ENCODE data around the gene NTMT1.
"Not testable (repeated sequence)": the region's sequence is repeated elsewhere in the genome, so short reads cannot be mapped to it uniquely, and the experiment has no call there.

NTMT1 gene

GRCh38 chr9:129633848-129634247, 7.9 kb downstream of the NTMT1 start:
- Histone ChIP-seq H3K36me3 (peaks cover 98% of the 10 kb centered on the region), H3K9me3 (no peaks in the 10 kb centered on the region), H3K4me2 (no peak overlapping the region), H3K4me1 (peaks cover 58% of the 10 kb centered on the region), H3K27ac (no peak overlapping the region), H3K27me3 (no peaks in the 10 kb centered on the region), H3K9ac (no peak overlapping the region), H3K4me3 (no peak overlapping the region), H4K20me1 (peaks cover 99% of the 10 kb centered on the region)
- no peak for TF ChIP-seq Cebpa-rat (IDR thresholded peaks at IDR 0.05)

DNA sequence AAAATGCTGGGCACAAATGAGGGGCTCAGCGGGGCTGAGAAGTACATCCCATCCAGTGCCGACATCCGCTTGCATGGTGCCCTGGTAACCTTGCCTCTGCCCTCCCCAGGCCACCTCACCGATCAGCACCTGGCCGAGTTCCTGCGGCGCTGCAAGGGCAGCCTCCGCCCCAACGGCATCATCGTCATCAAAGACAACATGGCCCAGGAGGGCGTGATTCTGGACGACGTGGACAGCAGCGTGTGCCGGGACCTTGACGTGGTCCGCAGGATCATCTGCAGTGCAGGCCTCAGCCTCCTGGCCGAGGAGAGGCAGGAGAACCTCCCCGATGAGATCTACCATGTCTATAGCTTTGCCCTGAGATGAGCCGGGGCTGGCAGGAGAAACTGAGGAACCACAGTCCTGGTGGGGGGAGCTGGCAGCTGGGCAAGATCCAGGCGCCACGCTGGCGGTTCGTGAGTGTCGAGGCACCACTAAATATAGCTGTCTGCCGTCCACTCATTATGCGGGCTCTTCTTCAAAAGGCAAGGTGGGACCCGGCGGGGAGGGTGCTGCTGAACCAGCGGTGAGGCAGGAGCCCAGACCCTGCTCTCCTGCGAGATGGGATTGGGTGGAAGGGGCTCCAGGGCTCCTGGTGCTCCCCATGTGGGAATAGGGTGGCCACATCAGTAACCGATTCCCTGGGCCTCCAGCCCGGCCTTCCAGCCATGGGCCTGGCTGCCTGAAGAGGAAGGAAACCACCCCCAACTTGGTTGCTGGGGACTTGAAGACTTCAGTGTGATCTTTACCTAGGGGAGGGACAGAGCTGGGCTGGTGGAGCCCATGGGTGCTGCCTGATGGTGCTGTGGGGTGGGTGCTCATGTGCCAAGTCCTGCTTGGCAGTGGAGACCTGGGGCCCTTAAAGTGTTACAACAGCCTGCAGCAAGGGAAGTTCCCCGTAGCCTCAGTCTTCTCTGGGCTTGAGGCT, 9.4 kb downstream of the NTMT1 start:
- H3K9me3 ChIP-seq = no peaks in the 10 kb centered on the region
- H3K4me1 ChIP-seq = peaks cover 49% of the 10 kb centered on the region
- no peak for TF ChIP-seq Cebpa-rat (IDR thresholded peaks at IDR 0.05)
- no peak overlapping the region for H3K4me3 ChIP-seq
- no peak overlapping the region for H3K4me2 ChIP-seq
- peaks cover 99% of the 10 kb centered on the region for H4K20me1 ChIP-seq
- H3K27ac ChIP-seq = no peak overlapping the region
- H3K9ac ChIP-seq = no peak overlapping the region
- no peaks in the 10 kb centered on the region for H3K27me3 ChIP-seq
- peaks cover 94% of the 10 kb centered on the region for H3K36me3 ChIP-seq

DNA sequence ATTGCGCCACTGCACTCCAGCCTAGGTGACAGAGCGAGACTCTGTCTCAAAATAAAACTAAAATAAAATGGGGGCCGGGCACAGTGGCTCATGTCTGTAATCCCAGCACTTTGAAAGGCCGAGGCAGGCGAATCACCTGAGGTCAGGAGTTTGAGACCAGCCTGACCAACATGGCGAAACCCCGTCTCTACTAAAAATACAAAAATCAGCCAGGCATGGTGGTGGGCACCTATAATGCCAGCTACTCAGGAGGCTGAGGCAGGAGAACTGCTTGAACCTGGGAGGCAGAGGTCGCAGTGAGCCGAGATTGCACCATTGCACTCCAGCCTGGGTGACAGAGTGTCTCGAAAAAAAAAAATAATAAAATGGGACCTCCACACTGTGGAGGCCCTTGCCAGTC, 10.4 kb downstream of the NTMT1 start:
- Histone ChIP-seq H3K36me3 (peaks cover 86% of the 10 kb centered on the region), H3K4me1 (peaks cover 49% of the 10 kb centered on the region), H4K20me1 (peaks cover 99% of the 10 kb centered on the region), H3K4me2 (peak overlapping the region; percentile 41)
- H3K9ac ChIP-seq, H3K27me3 ChIP-seq, H3K27ac ChIP-seq, H3K4me3 ChIP-seq, H3K9me3 ChIP-seq: not testable (repeated sequence)

- Histone ChIP-seq H3K27ac (peak overlapping the region; percentile 65), H3K4me2 (peak overlapping the region; percentile 41), H3K4me3 (no peak overlapping the region), H3K36me3 (peaks cover 79% of the 10 kb centered on the region), H4K20me1 (peaks cover 95% of the 10 kb centered on the region), H3K9ac (peak overlapping the region; percentile 53), H3K4me1 (peaks cover 43% of the 10 kb centered on the region), H3K9me3 (no peaks in the 10 kb centered on the region), H3K27me3 (no peaks in the 10 kb centered on the region)
- no peak for TF ChIP-seq Cebpa-rat (IDR thresholded peaks at IDR 0.05)
Observed at GRCh38 chr9:129637102-129637501, 11.1 kb downstream of the NTMT1 start.

DNA sequence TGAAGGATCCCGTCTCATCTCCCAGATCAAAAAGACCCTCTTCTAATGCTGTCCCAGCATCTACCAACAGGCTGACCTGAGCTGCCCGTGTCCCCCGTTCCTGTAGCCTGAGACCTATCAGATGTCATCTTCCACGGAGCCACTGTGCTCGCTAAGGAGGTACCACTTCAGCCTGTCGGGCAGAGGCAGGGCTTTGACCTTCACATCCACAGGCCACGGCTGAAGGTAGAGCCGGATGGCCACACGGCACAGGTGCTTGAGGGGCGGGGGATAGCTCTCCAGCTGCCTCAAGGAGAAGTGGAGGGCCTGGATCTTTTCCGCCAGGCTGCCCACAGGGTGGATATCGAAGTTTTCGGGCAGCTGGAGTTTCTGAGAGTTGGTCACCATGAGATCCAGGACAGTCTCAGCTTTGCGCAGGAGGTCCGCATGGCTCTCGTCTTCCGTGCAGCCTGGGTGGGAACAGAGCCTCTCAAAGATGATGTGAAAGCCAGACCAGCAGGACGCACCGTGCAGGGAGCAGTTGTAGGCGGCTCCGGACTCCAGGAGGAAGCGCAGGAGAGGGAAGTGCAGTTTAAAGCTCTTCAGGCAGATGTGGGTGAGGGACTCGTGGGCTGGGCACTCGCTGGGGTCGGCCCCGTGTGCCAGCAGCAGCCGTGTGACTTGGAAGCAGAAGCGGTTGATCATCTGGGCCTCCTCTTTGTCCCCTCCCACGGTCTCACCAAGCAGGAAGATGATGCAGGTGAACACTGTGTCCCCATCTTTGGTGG, 11.9 kb downstream of the NTMT1 start:
- Histone ChIP-seq H3K27ac (no peak overlapping the region), H3K9me3 (no peaks in the 10 kb centered on the region), H3K36me3 (peaks cover 71% of the 10 kb centered on the region), H3K4me1 (peaks cover 39% of the 10 kb centered on the region), H3K9ac (peak overlapping the region; percentile 53; the same call in 1 of the 2 replicates), H3K27me3 (no peaks in the 10 kb centered on the region), H3K4me2 (peak overlapping the region; percentile 41), H3K4me3 (no peak overlapping the region), H4K20me1 (peaks cover 88% of the 10 kb centered on the region)
- no peak for TF ChIP-seq Cebpa-rat (IDR thresholded peaks at IDR 0.05)

DNA sequence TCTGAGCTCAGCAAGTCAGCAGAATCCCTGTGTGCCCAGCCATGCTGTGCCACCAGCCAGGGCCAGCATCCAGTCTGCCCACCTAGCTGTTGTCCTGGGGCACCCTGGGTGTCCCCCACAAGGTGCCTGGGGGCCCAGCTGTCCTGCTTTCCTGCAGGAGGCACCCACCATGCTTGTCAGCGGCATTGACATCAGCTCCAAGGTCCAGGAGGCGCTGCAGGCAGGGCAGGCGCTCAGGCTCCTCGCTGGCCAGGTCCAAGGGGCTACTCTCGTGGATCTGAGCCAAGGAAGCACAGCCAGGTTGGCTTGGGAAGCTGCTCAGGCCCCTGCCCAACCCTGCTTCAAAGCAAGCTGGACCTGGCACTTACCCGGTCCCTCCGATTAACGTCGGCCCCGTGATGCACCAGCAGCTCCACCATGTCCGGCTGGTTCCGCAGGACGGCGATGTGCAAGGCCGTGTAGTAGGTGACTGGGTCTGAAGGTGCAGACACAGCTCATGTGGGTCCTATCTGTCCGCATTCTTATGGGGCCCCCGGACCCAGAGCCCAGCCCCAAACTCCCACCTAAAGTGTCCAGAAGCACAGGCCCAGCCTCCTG, 13.2 kb downstream of the NTMT1 start:
- Histone ChIP-seq H3K9me3 (no peaks in the 10 kb centered on the region), H3K4me1 (peaks cover 39% of the 10 kb centered on the region), H4K20me1 (peaks cover 75% of the 10 kb centered on the region), H3K9ac (no peak overlapping the region), H3K4me2 (no peak overlapping the region), H3K36me3 (peaks cover 59% of the 10 kb centered on the region), H3K4me3 (no peak overlapping the region), H3K27me3 (no peaks in the 10 kb centered on the region), H3K27ac (no peak overlapping the region)
- TF ChIP-seq Cebpa-rat (IDR thresholded peaks at IDR 0.05) = no peak

- no peak overlapping the region for H3K4me3 ChIP-seq
- H3K36me3 ChIP-seq = peaks cover 53% of the 10 kb centered on the region
- H3K4me1 ChIP-seq = peaks cover 39% of the 10 kb centered on the region
- no peak overlapping the region for H3K4me2 ChIP-seq
- no peaks in the 10 kb centered on the region for H3K27me3 ChIP-seq
- peaks cover 70% of the 10 kb centered on the region for H4K20me1 ChIP-seq
- H3K9me3 ChIP-seq = no peaks in the 10 kb centered on the region
- H3K9ac ChIP-seq = no peak overlapping the region
- H3K27ac ChIP-seq = no peak overlapping the region
- no peak for TF ChIP-seq Cebpa-rat (IDR thresholded peaks at IDR 0.05)
Observed at GRCh38 chr9:129639756-129640085, 13.8 kb downstream of the NTMT1 start.

DNA sequence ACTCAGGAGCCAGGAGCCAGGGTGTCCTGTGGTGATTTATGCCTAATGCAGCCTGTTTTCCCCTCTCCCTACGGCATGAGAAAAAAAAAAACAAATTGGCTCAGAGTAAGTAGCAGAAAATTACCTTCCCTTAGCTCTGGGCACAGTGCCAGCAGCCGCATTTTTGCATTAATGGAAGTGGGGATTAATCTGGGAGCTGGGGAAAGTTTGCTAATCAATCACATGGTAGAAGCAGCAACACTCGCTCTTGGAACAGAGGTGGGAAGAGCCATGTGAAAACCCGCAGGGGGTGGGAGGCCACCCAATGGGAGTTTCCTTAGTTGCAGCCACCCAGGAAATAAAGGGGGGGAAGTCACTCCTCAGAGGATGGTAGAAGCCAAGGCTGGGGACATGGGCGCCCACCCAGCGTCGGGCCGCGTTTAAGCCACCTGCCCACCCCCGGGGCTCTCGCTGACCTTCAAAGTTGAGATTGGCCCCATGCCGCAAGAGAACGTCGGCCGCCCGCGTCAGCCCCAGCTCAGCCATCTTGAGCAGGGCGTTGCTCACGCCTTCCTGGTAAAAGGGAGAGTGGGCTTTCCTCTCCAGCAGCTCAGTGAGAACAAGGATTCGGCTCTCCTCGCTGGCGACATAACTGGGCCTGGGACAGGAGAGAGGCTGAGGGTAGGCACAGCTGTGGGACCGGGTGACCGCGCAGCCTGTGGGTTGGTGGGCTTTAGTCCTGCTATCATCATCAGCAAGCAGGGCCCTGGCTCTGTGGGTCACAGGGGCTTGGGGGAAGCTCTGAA, 14.3 kb downstream of the NTMT1 start:
- H4K20me1 ChIP-seq = peaks cover 65% of the 10 kb centered on the region
- peak overlapping the region; percentile 82 for H3K4me3 ChIP-seq
- H3K27me3 ChIP-seq = no peaks in the 10 kb centered on the region
- peaks cover 39% of the 10 kb centered on the region for H3K4me1 ChIP-seq
- H3K36me3 ChIP-seq = peaks cover 47% of the 10 kb centered on the region
- no peak for TF ChIP-seq Cebpa-rat (IDR thresholded peaks at IDR 0.05)
- 0 out of 2 replicates have a peak overlapping the region, but pooled peaks have one; percentile 68 for H3K27ac ChIP-seq
- peak overlapping the region; percentile 99 for H3K4me2 ChIP-seq
- peak overlapping the region; percentile 84 for H3K9ac ChIP-seq
- H3K9me3 ChIP-seq = no peaks in the 10 kb centered on the region
